Fibroblast of the aortic adventitia (primary cell): ENCODE measurements around the gene SPNS2. TPM values are rescaled to one million over a fixed set of nuclear protein-coding genes. Genes with fewer than 3 reads are reported as not detected.

Source experiments
- DNase-seq: peaks from one replicate; pipeline ENCODE4 v3.0.0-alpha.2; 2010; ENCODE audit warnings: low read depth
- H3K4me3 ChIP-seq: 2 replicates; pipeline ENCODE4 v1.5.1; 2011; ENCODE audit warnings: low read depth, mild to moderate bottlenecking, control low read depth, low read length, moderate library complexity
- CTCF ChIP-seq: IDR thresholded peaks from 2 replicates; pipeline ENCODE4 v1.5.1; 2011; ENCODE audit warnings: mild to moderate bottlenecking, low read length, control low read depth, inconsistent platforms; ENCODE audit not compliant: insufficient read depth
- total RNA-seq: library from RNA; depleted of rRNA; stranded (reverse); fragments of >200 nt; gene quantifications from 2 replicates; pipeline ENCODE4 v1.2.3, GENCODE V29; 2012; ENCODE audit warnings: low replicate concordance

Gene SPNS2
- total RNA-seq, 1 donor, result 0.27 TPM

DNA sequence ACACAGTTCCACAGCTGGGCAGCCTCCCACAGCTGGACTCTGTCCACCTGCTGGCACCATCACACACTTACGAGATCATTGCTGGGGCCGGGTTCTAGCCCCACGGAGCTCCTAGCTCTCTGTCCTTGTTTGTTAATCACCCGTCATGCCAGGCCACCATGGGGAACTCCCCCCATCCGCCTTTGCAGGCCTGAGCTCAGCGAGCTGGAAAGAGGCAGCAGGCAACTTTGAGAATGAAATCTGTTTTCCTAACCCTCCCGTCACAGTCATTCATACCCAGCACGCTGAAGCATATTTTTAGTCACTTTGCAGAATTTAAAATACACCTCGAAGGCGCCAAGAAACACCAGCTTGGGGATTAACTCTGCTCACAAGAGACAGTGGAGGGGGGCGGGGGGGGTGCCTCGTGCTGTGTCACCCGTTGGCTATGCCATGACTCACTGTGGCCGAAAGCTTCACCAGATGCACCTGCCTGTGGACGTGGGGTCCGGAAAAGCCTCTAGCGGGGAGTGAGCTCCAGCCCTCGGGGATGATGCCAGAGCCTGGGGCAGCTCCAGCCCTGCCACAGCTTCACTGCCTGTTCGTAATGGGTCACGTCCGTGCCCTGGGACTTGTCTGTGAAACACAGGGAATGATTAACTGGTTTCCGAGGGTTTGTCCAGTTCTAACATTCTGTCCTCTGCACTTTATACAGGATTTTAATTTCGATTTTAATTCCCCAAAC is 1.4 kb upstream of the SPNS2 start:
- no peak for TF ChIP-seq CTCF
- no peak for DNase-seq

GRCh38 chr17:4499431-4500190 is 930 bp downstream of the SPNS2 start:
- TF ChIP-seq CTCF, result no peak

More for the DNA sequence above, 1.4 kb upstream of the SPNS2 start:
- no peak overlapping the region for H3K4me3 ChIP-seq

DNA sequence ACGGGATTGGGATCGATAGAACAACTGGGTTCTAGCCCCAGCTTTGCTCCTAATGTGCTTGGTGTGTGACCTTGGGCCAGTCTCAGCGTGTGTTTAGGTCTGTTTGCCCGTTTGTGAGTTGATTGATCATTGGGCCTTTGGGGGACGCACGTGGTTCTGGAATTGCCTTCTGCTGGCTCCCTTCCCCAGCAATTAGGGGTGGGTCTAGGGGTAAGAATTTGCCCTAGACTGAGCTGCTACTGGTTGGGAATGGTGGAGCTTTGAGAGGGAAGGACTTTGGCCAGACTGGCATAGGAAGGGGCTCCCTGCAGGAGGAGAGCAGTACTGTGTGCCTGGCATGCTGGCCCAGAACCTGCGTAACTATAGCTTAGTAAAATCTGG is 1.5 kb downstream of the SPNS2 start:
- H3K4me3 ChIP-seq, result no peak overlapping the region
- no peak for DNase-seq
- TF ChIP-seq CTCF, result no peak

More at GRCh38 chr17:4499431-4500190, 930 bp downstream of the SPNS2 start:
- H3K4me3 ChIP-seq, result no peak overlapping the region
- no peak for DNase-seq

- no peak for DNase-seq
- no peak for TF ChIP-seq CTCF
- no peak overlapping the region for H3K4me3 ChIP-seq
Observed at GRCh38 chr17:4501295-4501949, 2.7 kb downstream of the SPNS2 start.

DNA sequence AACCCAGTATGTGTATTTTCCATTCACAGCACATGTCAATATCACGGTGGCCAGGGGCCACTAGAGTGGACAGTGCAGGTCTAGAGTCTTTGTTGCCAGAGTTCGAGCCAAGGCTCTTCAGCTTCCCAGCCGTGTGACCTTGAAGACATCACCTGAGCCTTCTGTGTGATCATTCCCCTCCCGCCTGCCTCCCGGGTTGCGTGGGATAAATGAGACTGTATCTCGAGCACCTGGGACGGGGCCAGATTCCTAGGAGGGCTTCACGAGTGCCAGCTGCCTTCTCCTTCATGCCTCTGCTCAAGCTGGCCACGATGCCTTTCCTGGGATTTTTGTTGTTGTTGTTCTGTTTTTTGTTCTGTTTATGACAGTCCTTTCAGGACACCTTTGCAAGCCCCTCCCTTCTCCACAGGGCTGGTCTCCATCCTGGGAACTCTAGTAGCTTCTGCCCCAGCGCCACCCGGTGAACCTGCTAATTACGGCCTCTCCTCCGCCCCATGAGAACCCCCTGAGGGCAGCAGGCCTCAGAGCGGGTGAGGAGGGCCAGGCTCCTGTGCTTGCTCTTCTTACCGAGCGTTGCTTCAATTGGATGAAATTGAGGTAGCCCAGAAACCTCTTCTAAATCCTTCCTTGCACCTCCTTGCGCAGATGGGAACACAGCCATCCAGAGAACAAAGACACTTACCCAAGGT is 3.9 kb downstream of the SPNS2 start:
- H3K4me3 ChIP-seq, result no peak overlapping the region
- no peak for DNase-seq
- no peak for TF ChIP-seq CTCF

GRCh38 chr17:4503283-4504025 is 4.8 kb downstream of the SPNS2 start:
- TF ChIP-seq CTCF, result no peak
- no peak overlapping the region for H3K4me3 ChIP-seq
- no peak for DNase-seq
